Prostate gland (tissue), 2 donors: ENCODE results near the gene PDGFD. TPM values are rescaled to one million over a fixed set of nuclear protein-coding genes. Genes with fewer than 3 reads are reported as not detected.

ENCODE experiments used
- DNase-seq: peaks from one replicate; pipeline ENCODE4 v3.0.0-alpha.2; 2019; ENCODE audit warnings: low spot score
- H3K27ac ChIP-seq, 2 donors: fragments of 200-600 bp; sonication (generic); 2 replicates each; pipeline ENCODE4 v1.5.1; 2017 to 2019
- H3K27me3 ChIP-seq: fragments of 200-600 bp; sonication (generic); replicated peaks from 2 replicates; pipeline ENCODE4 v1.5.1; 2019; ENCODE audit not compliant: insufficient read depth
- H3K36me3 ChIP-seq, 2 donors: fragments of 200-600 bp; sonication (generic); 1 replicate in 1 of 2; 2 replicates in 1 of 2; pipeline versions ENCODE4 v1.5.1 to v1.8.1; 2017 to 2019
- H3K4me1 ChIP-seq: fragments of 200-600 bp; sonication (generic); replicated peaks from 2 replicates; pipeline ENCODE4 v1.5.1; 2019
- H3K4me3 ChIP-seq, 2 donors: fragments of 200-600 bp; sonication (generic); 2 replicates each; pipeline ENCODE4 v1.5.1; 2017 to 2019
- H3K9me3 ChIP-seq: fragments of 200-600 bp; sonication (generic); 2 replicates; pipeline ENCODE4 v1.5.1; 2017
- CTCF ChIP-seq, 4 experiments: fragments of 200-600 bp in 2 of 4; fragments of 450-650 bp in 2 of 4; sonication (generic) in 2 of 4; IDR thresholded peaks; 1 replicate in 3 of 4; 2 replicates in 1 of 4; pipeline ENCODE4 v1.5.1; 2016 to 2019; ENCODE audit warnings: antibody characterized with exemption in 4 of 4, mild to moderate bottlenecking in 2 of 4, moderate library complexity in 2 of 4
- POLR2A ChIP-seq: fragments of 450-650 bp; IDR thresholded peaks from one replicate; pipeline ENCODE4 v1.6.1; 2016; ENCODE audit warnings: antibody characterized with exemption, mild to moderate bottlenecking
- POLR2AphosphoS5 ChIP-seq: sonication (generic); formaldehyde crosslinking; IDR thresholded peaks from one replicate; pipeline ENCODE4 v1.6.1; 2017; ENCODE audit warnings: antibody characterized with exemption
- WGBS: methylation state at CpG from one replicate; pipeline ENCODE4 v1.1.5; 2018; 5-methylcytosine and 5-hydroxymethylcytosine counted together
- intact Hi-C: fragments of 100-400 bp; cut with DNase I; formaldehyde crosslinking; loops from one replicate; pipeline ENCODE4 v1.14.2; 2022
- total RNA-seq, 2 donors: library from RNA; depleted of rRNA; stranded (reverse); fragments of >200 nt; gene quantifications; one replicate each; pipeline ENCODE4 v1.1.0, GENCODE V29; 2016

Gene PDGFD
- total RNA-seq, 2 donors from 2014 or later: 12.6 to 19.4 TPM

GRCh38 chr11:104075706-104076105, 88.2 kb downstream of the PDGFD start:
- WGBS: 89% methylated on average over 4 of the region's 4 CpGs
- no peak for TF ChIP-seq CTCF (IDR thresholded peaks at IDR 0.05)
- TF ChIP-seq POLR2A: no peak
- no peak for TF ChIP-seq POLR2AphosphoS5
- Histone ChIP-seq H3K27ac (no peak overlapping the region), H3K27me3 (no peaks in the 10 kb centered on the region), H3K9me3 (no peaks in the 10 kb centered on the region), H3K4me1 (no peaks in the 10 kb centered on the region), H3K36me3 (no peaks in the 10 kb centered on the region), H3K4me3 (no peak overlapping the region)
- intact Hi-C loops: no loop called here
- no peak for DNase-seq

- Histone ChIP-seq H3K27me3 (no peaks in the 10 kb centered on the region), H3K27ac (no peak overlapping the region), H3K9me3 (no peaks in the 10 kb centered on the region), H3K36me3 (no peaks in the 10 kb centered on the region), H3K4me3 (no peak overlapping the region), H3K4me1 (no peaks in the 10 kb centered on the region)
- no peak for DNase-seq
- TF ChIP-seq POLR2AphosphoS5 (no peak), CTCF (IDR thresholded peaks at IDR 0.05) (no peak), POLR2A (no peak)
- intact Hi-C loops: no loop called here
These were observed 88.9 kb downstream of the PDGFD start for GRCh38 chr11:104075091-104075490.

- H3K4me1 ChIP-seq: no peaks in the 10 kb centered on the region
- TF ChIP-seq POLR2A (no peak), CTCF (IDR thresholded peaks at IDR 0.05) (no peak), POLR2AphosphoS5 (no peak)
- no peaks in the 10 kb centered on the region for H3K9me3 ChIP-seq
- H3K4me3 ChIP-seq: no peak overlapping the region
- 77% methylated on average over 3 of the region's 3 CpGs for WGBS
- H3K27me3 ChIP-seq: no peaks in the 10 kb centered on the region
- no peaks in the 10 kb centered on the region for H3K36me3 ChIP-seq
- DNase-seq: no peak
- no peak overlapping the region for H3K27ac ChIP-seq
- intact Hi-C loops: no loop called here
These were observed 89.8 kb downstream of the PDGFD start for GRCh38 chr11:104073950-104074705.

- no peaks in the 10 kb centered on the region for H3K4me1 ChIP-seq
- H3K27ac ChIP-seq: no peak overlapping the region
- no peaks in the 10 kb centered on the region for H3K36me3 ChIP-seq
- no peak for TF ChIP-seq POLR2AphosphoS5
- no peak for TF ChIP-seq POLR2A
- no peak for TF ChIP-seq CTCF (IDR thresholded peaks at IDR 0.05)
- no peaks in the 10 kb centered on the region for H3K27me3 ChIP-seq
- intact Hi-C loops: no loop called here
- no peak overlapping the region for H3K4me3 ChIP-seq
- no peak for DNase-seq
- H3K9me3 ChIP-seq: no peaks in the 10 kb centered on the region
- 49% methylated on average over 1 of the region's 1 CpG for WGBS
These were observed 96.4 kb downstream of the PDGFD start for GRCh38 chr11:104067534-104067933.

GRCh38 chr11:104064034-104064630, 99.8 kb downstream of the PDGFD start:
- no peak for DNase-seq
- no peaks in the 10 kb centered on the region for H3K9me3 ChIP-seq
- no peaks in the 10 kb centered on the region for H3K36me3 ChIP-seq
- H3K27ac ChIP-seq: no peak overlapping the region
- H3K27me3 ChIP-seq: no peaks in the 10 kb centered on the region
- no peak for TF ChIP-seq POLR2AphosphoS5
- TF ChIP-seq CTCF (IDR thresholded peaks at IDR 0.05): no peak
- no peak for TF ChIP-seq POLR2A
- 60% methylated on average over 5 of the region's 5 CpGs for WGBS
- no peak overlapping the region for H3K4me3 ChIP-seq
- no peaks in the 10 kb centered on the region for H3K4me1 ChIP-seq
- intact Hi-C loops: no loop called here
